ENCODE measurements around the gene DUSP22. TPM values are rescaled to one million over a fixed set of nuclear protein-coding genes. Genes with fewer than 3 reads are reported as not detected.

The DUSP22 gene, protein sequence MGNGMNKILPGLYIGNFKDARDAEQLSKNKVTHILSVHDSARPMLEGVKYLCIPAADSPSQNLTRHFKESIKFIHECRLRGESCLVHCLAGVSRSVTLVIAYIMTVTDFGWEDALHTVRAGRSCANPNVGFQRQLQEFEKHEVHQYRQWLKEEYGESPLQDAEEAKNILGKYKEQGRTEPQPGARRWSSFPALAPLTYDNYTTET
- total RNA-seq: 23.6 and 29.6 TPM in 2 replicates

DNA sequence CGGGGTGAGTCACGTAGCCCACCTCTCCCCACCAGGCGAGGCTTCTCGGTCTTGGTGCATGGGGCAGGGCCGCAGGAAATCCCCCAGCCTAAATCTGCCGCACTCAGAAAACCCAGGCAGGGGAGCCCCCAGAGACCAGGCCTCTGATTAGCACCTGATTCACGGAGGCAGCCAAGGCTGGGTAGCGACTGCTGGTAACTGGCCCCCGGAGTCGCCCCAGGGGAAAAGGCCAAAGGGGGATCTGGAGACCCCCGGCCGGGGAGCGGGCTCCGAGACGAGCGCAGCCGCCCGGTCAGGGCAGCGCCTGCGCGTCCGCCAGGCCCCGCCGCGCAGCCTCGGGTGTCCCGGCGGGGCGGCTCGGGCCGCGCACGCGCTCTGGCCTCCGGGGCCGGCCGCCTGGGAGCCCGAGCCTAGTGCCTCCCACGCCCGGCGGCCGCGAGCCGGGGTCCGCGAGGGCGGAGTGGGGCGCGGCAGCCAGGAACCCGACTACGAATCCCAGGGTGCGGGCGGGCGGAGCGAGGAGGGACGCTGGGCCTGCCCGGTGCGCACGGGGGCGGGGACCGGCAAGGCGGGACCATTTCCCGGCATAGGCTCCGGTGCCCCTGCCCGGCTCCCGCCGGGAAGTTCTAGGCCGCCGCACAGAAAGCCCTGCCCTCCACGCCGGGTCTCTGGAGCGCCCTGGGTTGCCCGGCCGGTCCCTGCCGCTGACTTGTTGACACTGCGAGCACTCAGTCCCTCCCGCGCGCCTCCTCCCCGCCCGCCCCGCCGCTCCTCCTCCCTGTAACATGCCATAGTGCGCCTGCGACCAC, at the start of gene DUSP22:
Gene DUSP22, plus strand, starts transcription at position 791 of the 809 bp plus-strand sequence. CDS start 53 bp downstream, outside the sequence.

GRCh38 chr6:391559-392440, 99.5 kb downstream of the DUSP22 start, which contains the start of gene IRF4:
IRF4 (plus strand) TSS chr6:391752; CDS start chr6:393153, 1,401 bp downstream.

Other genes starting within 250 kb of the DUSP22 start
- gene IRF4, start 99.3 kb downstream of the DUSP22 start, total RNA-seq: not detected in 2 replicates

Measured in mammary microvascular endothelial cell (primary cell).